ENCODE data around the gene TEX2. TPM values are rescaled to one million over a fixed set of nuclear protein-coding genes. Genes with fewer than 3 reads are reported as not detected.

Gene TEX2
- polyA plus RNA-seq, 1 of the 3 experiments (the other 2 are of a cell fraction) = 24.0 TPM

- TF ChIP-seq ZBTB33 (IDR thresholded peaks at IDR 0.05; ENCODE audit: borderline replicate concordance, low read depth) (no peak), PBX3 (IDR thresholded peaks at IDR 0.05) (peak; percentile 77), FOXM1 (IDR thresholded peaks at IDR 0.05; ENCODE audit: low read depth) (peak; percentile 22; the same call in 1 of the 2 replicates), POLR2AphosphoS5 (IDR thresholded peaks at IDR 0.05; ENCODE audit: low read depth, low read length) (peak; percentile 22; the same call in 1 of the 2 replicates), TEAD4 (IDR thresholded peaks at IDR 0.05; ENCODE audit: borderline replicate concordance, insufficient read depth) (no peak), EZH2phosphoT487 (IDR thresholded peaks at IDR 0.05; ENCODE audit: borderline replicate concordance, low read depth) (no peak), EP300 (IDR thresholded peaks at IDR 0.05; ENCODE audit: borderline replicate concordance in 1 of 2, low read depth in 1 of 2, low read length in 1 of 2) (peak in 1 of 2 experiments; percentile 41; a peak in 1 of 4 replicates), CHD2 (IDR thresholded peaks at IDR 0.05; ENCODE audit: low read length, partially characterized antibody) (no peak), USF1 (IDR thresholded peaks at IDR 0.05; ENCODE audit: borderline replicate concordance, low read depth) (no peak), YY1 (IDR thresholded peaks at IDR 0.05; ENCODE audit: low read depth) (no peak), CTCF (IDR thresholded peaks at IDR 0.05) (no peak)
Measured at GRCh38 chr17:64244165-64244564, 18.9 kb downstream of the TEX2 start (continued).

GRCh38 chr17:64243340-64243739, 19.7 kb downstream of the TEX2 start:
- Histone ChIP-seq H3K9me2 (no peaks in the 10 kb centered on the region), H3K79me2 (ENCODE audit: insufficient read depth) (peaks cover 81% of the 10 kb centered on the region), H3F3A (replicated peaks; ENCODE audit: insufficient read depth) (peaks cover 51% of the 10 kb centered on the region), H3K9me3 (no peaks in the 10 kb centered on the region), H4K20me1 (ENCODE audit: insufficient read depth) (no peaks in the 10 kb centered on the region), H3K4me1 (ENCODE audit: control insufficient read depth in 1 of 2, insufficient read depth in 2 of 2, low read depth in 1 of 2, low read length in 1 of 2) (peaks cover 36 to 46% of the 10 kb centered on the region in 2 experiments), H3K4me3 (ENCODE audit: low read depth in 2 of 2, low read length in 1 of 2) (no peak overlapping the region), H3K9ac (no peak overlapping the region), H3K27ac (ENCODE audit: low read depth in 2 of 2, low read length in 1 of 2) (peak overlapping the region; percentile 54 to 76; a peak in 2 of 4 replicates), H3K27me3 (ENCODE audit: insufficient read depth) (no peaks in the 10 kb centered on the region), H3K36me3 (replicated peaks in 1 of 2; ENCODE audit: control insufficient read depth in 1 of 2, insufficient read depth in 2 of 2, low read length in 1 of 2) (peaks cover 0 to 3% of the 10 kb centered on the region in 2 experiments), H2AFZ (ENCODE audit: low read depth) (no peak overlapping the region), H3K4me2 (no peak overlapping the region)
- CTCF ChIA-PET = interaction anchor here (0.8 to 1.8 kb wide), 5 partner anchors 11 to 82 kb away, joined by 3 to 5 read pairs (median 3); no protein-coding TSS in a partner anchor
- WGBS (ENCODE audit: low lambda C conversion rate) = 98% methylated on average over 2 of the region's 2 CpGs
- POLR2A ChIA-PET = no interaction called here
- no peak for DNase-seq
- TF ChIP-seq IRF3 (IDR thresholded peaks at IDR 0.05; ENCODE audit: low read depth, low read length) (no peak), REST (IDR thresholded peaks at IDR 0.05; ENCODE audit: low read depth, low read length) (no peak), YY1 (IDR thresholded peaks at IDR 0.05; ENCODE audit: low read depth) (no peak), FOSL2 (IDR thresholded peaks at IDR 0.05; ENCODE audit: borderline replicate concordance, low read depth) (no peak), ZBTB33 (IDR thresholded peaks at IDR 0.05; ENCODE audit: borderline replicate concordance, low read depth) (no peak), CHD2 (IDR thresholded peaks at IDR 0.05; ENCODE audit: low read length, partially characterized antibody) (no peak), GABPA (IDR thresholded peaks at IDR 0.05; ENCODE audit: low read depth) (no peak), JUND (IDR thresholded peaks at IDR 0.05) (no peak), EZH2phosphoT487 (IDR thresholded peaks at IDR 0.05; ENCODE audit: borderline replicate concordance, low read depth) (no peak), NFIC (IDR thresholded peaks at IDR 0.05; ENCODE audit: borderline replicate concordance) (no peak)
